Panc1 (cell line): ENCODE data around the gene FGF11. TPM values are rescaled to one million over a fixed set of nuclear protein-coding genes. Genes with fewer than 3 reads are reported as not detected.

Experiments
- ATAC-seq: fragments of 200-7000 bp; cut with Tn5 transposase; 2 replicates; pipeline ENCODE4 v1.9.1; 2020; ENCODE audit warnings: mild to moderate bottlenecking, moderate library complexity
- BruUV-seq: library from RNA; stranded (reverse); fragments of 400-500 nt; replicated peaks from 2 replicates; lab custom pipeline; 2021; lab: Mats Ljungman, UMichigan
- CTCF ChIA-PET: fragments of 300-600 bp; sonication (Branson Sonifier 250); formaldehyde crosslinking; loops from one replicate; lab custom pipeline; 2022; ENCODE audit warnings: antibody characterized with exemption; lab: Charles Lee
- POLR2A ChIA-PET: fragments of 300-600 bp; sonication (Branson Sonifier 250); formaldehyde crosslinking; loops from one replicate; lab custom pipeline; 2022; ENCODE audit warnings: antibody characterized with exemption; lab: Charles Lee
- DNase-seq: peaks from one replicate; pipeline ENCODE4 v3.0.0-alpha.2; 2010; ENCODE audit warnings: low read depth, low spot score
- H3K27ac ChIP-seq: 2 replicates; pipeline ENCODE4 v1.5.1; 2011; ENCODE audit warnings: mild to moderate bottlenecking, low read length, inconsistent platforms
- H3K27me3 ChIP-seq: fragments of 200-500 bp; sonication (Bioruptor generic); 2 replicates; pipeline ENCODE4 v1.6.0; 2014; ENCODE audit warnings: low read length, inconsistent platforms; ENCODE audit not compliant: control insufficient read depth, insufficient read depth
- H3K36me3 ChIP-seq: fragments of 200-500 bp; sonication (Bioruptor generic); 2 replicates; pipeline ENCODE4 v1.5.1; 2014; ENCODE audit warnings: inconsistent platforms, mild to moderate bottlenecking, low read length, moderate library complexity; ENCODE audit not compliant: control insufficient read depth, insufficient read depth
- H3K4me1 ChIP-seq: 2 replicates; pipeline ENCODE4 v1.5.1; 2011; ENCODE audit warnings: inconsistent platforms, mild to moderate bottlenecking, low read length, moderate library complexity; ENCODE audit not compliant: control insufficient read depth, insufficient read depth
- H3K4me3 ChIP-seq, 2 experiments: 2 replicates each; pipeline ENCODE4 v1.5.1; 2011 to 2012; ENCODE audit warnings: low read depth in 2 of 2, low read length in 2 of 2, mild to moderate bottlenecking in 2 of 2, inconsistent platforms in 1 of 2, moderate library complexity in 1 of 2
- H3K9me3 ChIP-seq: fragments of 200-500 bp; sonication (Bioruptor generic); 2 replicates; pipeline ENCODE4 v1.5.1; 2014; ENCODE audit warnings: low read depth, mild to moderate bottlenecking, inconsistent platforms, low read length, moderate library complexity; ENCODE audit not compliant: control insufficient read depth, insufficient read depth
- POLR2AphosphoS5 ChIP-seq: IDR thresholded peaks from 2 replicates; pipeline ENCODE4 v1.6.1; 2012; ENCODE audit warnings: mild to moderate bottlenecking, low read depth, low read length, moderate library complexity
- SIN3A ChIP-seq: IDR thresholded peaks from 2 replicates; pipeline ENCODE4 v1.6.1; 2012; ENCODE audit warnings: low read depth, mild to moderate bottlenecking, low read length, moderate library complexity, borderline replicate concordance; ENCODE audit not compliant: insufficient read depth
- TCF7L2 ChIP-seq: IDR thresholded peaks from 2 replicates; pipeline ENCODE4 v1.6.1; 2011; ENCODE audit warnings: mild to moderate bottlenecking, low read depth, low read length, inconsistent platforms
- in situ Hi-C: cut with HindIII; loops from 2 replicates; pipeline ENCODE4 v1.10.0; 2016; ENCODE audit warnings: low sequenced_read_pairs, low pct_unique_long_range_greater_than_20kb
- intact Hi-C: fragments of 100-400 bp; cut with micrococcal nuclease; formaldehyde crosslinking; loops from one replicate; pipeline ENCODE4 v1.10.0; 2022; ENCODE audit not compliant: unreplicated experiment
- total RNA-seq: library from RNA; stranded (reverse); gene quantifications from one replicate; pipeline ENCODE4 v1.2.1, GENCODE V29; 2021; ENCODE audit not compliant: unreplicated experiment
- TF ChIP-seq, protein P1 (sequence below), 2 experiments: IDR thresholded peaks; 2 replicates each; pipeline ENCODE4 v1.6.1; 2011 to 2012; ENCODE audit warnings: low read depth in 2 of 2, control low read depth in 1 of 2, low read length in 1 of 2, mild to moderate bottlenecking in 1 of 2, moderate library complexity in 1 of 2; ENCODE audit not compliant: insufficient read depth in 1 of 2
- TF ChIP-seq, protein P2 (sequence below): fragments of 450-650 bp; IDR thresholded peaks from 2 replicates; pipeline ENCODE4 v1.5.1; 2017; ENCODE audit warnings: mild to moderate bottlenecking

The FGF11 gene
- total RNA-seq, 1 experiment from 2014 or later: 4.4 TPM

DNA sequence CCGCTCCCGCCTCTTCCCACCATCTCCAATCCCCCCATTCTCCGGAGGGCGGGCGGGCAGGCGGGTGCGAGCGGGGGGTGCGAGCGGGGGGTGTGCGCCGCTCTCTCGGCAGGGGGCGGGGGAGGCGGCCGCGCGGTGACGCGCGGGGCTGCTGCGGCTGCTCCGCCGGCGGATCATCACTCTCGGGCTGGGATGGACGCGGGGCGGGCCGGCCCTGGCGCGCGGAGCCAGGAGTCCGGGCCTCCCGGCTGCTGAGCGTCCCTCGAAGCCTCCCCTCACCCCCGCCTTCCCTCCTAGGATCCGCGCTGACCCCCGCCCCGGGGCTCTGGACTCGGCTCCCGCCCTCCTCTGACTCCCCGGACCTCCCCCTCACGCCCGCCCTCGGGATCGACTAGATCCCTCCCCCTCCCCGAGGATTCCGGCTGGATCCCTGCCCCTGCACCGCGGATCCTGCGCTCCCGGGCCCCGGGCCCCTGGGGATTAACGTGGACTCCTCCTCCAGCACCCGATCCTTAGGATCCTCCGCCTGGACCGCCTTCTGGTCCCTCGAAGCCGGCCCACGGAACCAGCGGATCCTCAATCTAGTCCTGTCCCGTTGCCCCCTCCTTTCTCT is 34.5 kb upstream of the FGF11 start:
- intact Hi-C loops: no loop called here
- TF ChIP-seq, protein P1, sequence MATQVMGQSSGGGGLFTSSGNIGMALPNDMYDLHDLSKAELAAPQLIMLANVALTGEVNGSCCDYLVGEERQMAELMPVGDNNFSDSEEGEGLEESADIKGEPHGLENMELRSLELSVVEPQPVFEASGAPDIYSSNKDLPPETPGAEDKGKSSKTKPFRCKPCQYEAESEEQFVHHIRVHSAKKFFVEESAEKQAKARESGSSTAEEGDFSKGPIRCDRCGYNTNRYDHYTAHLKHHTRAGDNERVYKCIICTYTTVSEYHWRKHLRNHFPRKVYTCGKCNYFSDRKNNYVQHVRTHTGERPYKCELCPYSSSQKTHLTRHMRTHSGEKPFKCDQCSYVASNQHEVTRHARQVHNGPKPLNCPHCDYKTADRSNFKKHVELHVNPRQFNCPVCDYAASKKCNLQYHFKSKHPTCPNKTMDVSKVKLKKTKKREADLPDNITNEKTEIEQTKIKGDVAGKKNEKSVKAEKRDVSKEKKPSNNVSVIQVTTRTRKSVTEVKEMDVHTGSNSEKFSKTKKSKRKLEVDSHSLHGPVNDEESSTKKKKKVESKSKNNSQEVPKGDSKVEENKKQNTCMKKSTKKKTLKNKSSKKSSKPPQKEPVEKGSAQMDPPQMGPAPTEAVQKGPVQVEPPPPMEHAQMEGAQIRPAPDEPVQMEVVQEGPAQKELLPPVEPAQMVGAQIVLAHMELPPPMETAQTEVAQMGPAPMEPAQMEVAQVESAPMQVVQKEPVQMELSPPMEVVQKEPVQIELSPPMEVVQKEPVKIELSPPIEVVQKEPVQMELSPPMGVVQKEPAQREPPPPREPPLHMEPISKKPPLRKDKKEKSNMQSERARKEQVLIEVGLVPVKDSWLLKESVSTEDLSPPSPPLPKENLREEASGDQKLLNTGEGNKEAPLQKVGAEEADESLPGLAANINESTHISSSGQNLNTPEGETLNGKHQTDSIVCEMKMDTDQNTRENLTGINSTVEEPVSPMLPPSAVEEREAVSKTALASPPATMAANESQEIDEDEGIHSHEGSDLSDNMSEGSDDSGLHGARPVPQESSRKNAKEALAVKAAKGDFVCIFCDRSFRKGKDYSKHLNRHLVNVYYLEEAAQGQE (IDR thresholded peaks at IDR 0.05; ENCODE audit: insufficient read depth in 1 of 2, low read depth in 2 of 2, low read length in 1 of 2): no peak
- no peak for TF ChIP-seq SIN3A
- TF ChIP-seq, protein P2, sequence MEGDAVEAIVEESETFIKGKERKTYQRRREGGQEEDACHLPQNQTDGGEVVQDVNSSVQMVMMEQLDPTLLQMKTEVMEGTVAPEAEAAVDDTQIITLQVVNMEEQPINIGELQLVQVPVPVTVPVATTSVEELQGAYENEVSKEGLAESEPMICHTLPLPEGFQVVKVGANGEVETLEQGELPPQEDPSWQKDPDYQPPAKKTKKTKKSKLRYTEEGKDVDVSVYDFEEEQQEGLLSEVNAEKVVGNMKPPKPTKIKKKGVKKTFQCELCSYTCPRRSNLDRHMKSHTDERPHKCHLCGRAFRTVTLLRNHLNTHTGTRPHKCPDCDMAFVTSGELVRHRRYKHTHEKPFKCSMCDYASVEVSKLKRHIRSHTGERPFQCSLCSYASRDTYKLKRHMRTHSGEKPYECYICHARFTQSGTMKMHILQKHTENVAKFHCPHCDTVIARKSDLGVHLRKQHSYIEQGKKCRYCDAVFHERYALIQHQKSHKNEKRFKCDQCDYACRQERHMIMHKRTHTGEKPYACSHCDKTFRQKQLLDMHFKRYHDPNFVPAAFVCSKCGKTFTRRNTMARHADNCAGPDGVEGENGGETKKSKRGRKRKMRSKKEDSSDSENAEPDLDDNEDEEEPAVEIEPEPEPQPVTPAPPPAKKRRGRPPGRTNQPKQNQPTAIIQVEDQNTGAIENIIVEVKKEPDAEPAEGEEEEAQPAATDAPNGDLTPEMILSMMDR: no peak
- TF ChIP-seq TCF7L2: no peak
- no peak for TF ChIP-seq POLR2AphosphoS5
- in situ Hi-C loops: no loop called here
- no peaks in the 10 kb centered on the region for H3K9me3 ChIP-seq
- no peaks in the 10 kb centered on the region for H3K27me3 ChIP-seq
- H3K4me1 ChIP-seq: peaks cover 3% of the 10 kb centered on the region
- H3K27ac ChIP-seq: peak overlapping the region; percentile 57
- no peaks in the 10 kb centered on the region for H3K36me3 ChIP-seq
- POLR2A ChIA-PET: interaction anchor here (0.6 to 0.8 kb wide), 2 partner anchors 80 to 1964 kb away, joined by 3 read pairs; partner anchors contain the start of gene POLR2A
- CTCF ChIA-PET: interaction anchor here (0.7 kb wide), 1 partner anchor 49 kb away, joined by 4 read pairs; no protein-coding TSS in a partner anchor
- peak; percentile 38 for ATAC-seq
- no TSS peak for BruUV-seq
- peak overlapping the region; percentile 61 to 63 for H3K4me3 ChIP-seq
- no peak for DNase-seq

DNA sequence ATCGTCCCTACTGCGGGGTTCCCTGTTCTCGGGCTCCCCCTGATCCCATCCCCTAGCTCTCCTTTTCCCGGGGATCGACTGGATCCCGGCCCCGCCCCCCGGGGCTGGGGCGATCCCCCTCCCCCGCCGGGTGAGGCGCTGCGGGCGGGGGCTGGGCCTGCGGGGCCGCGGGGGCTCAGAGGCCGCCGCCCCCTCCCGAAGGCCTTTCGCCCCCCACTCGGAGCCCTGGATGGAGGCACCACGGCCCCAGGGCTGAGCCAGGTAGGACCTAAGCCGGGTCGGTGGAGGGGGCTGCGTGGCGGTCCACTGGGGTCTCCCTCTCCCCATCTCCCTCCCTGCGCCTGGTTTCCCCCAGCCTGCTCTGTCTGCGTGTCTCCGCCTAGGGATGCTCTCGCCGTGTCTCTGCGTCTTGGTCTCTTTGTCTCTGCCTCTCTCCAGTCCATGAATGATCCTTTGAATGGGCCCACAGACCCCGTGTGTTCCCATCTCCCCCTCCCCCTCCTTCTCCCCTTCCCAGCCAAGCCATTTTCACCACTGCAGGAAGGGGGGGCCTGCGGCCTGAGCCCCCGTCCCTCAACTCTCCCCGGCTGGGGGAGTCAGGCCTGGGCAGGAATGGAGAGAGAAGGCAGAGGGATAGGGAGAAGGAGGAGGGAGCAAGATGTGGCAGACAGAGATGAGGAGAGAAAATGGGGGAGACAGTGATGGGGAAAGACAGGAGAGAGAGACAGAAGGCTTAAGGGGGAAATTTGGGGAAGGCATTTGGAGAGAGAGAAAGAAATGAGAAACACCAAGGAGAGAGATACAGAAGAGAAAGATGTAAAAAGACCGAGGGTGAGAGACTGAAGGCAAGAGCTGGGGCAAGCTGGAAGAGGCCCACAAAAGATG is 33.7 kb upstream of the FGF11 start:
- no peak for ATAC-seq
- H3K27me3 ChIP-seq: no peaks in the 10 kb centered on the region
- TSS peak; percentile 96 for BruUV-seq
- no peaks in the 10 kb centered on the region for H3K36me3 ChIP-seq
- peaks cover 3% of the 10 kb centered on the region for H3K4me1 ChIP-seq
- peak overlapping the region; percentile 61 to 63 for H3K4me3 ChIP-seq
- H3K27ac ChIP-seq: peak overlapping the region; percentile 57
- POLR2A ChIA-PET: interaction anchor here (0.6 kb wide), 1 partner anchor 11 kb away, joined by 3 read pairs; the partner anchor contains the start of gene PLSCR3
- in situ Hi-C loops (no loop called here), intact Hi-C loops (no loop called here)
- no peaks in the 10 kb centered on the region for H3K9me3 ChIP-seq
- no peak for DNase-seq
- TF ChIP-seq, protein P2: no peak
- TF ChIP-seq SIN3A (no peak), TCF7L2 (no peak), POLR2AphosphoS5 (no peak)
- TF ChIP-seq, protein P1 (IDR thresholded peaks at IDR 0.05; ENCODE audit: insufficient read depth in 1 of 2, low read depth in 2 of 2, low read length in 1 of 2): no peak
- CTCF ChIA-PET: no interaction called here
